ENCODE measurements around the gene WDR48.
A peak's percentile ranks its signal among the peaks of the same experiment; 100 is the strongest.

The WDR48 gene

GRCh38 chr3:39121621-39122020, 69.8 kb downstream of the WDR48 start:
- no peak overlapping the region for H3K4me3 ChIP-seq (ENCODE audit: low read depth, low read length)
- TF ChIP-seq, protein P1, sequence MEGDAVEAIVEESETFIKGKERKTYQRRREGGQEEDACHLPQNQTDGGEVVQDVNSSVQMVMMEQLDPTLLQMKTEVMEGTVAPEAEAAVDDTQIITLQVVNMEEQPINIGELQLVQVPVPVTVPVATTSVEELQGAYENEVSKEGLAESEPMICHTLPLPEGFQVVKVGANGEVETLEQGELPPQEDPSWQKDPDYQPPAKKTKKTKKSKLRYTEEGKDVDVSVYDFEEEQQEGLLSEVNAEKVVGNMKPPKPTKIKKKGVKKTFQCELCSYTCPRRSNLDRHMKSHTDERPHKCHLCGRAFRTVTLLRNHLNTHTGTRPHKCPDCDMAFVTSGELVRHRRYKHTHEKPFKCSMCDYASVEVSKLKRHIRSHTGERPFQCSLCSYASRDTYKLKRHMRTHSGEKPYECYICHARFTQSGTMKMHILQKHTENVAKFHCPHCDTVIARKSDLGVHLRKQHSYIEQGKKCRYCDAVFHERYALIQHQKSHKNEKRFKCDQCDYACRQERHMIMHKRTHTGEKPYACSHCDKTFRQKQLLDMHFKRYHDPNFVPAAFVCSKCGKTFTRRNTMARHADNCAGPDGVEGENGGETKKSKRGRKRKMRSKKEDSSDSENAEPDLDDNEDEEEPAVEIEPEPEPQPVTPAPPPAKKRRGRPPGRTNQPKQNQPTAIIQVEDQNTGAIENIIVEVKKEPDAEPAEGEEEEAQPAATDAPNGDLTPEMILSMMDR (IDR thresholded peaks at IDR 0.05; ENCODE audit: low read depth, low read length) = no peak

DNA sequence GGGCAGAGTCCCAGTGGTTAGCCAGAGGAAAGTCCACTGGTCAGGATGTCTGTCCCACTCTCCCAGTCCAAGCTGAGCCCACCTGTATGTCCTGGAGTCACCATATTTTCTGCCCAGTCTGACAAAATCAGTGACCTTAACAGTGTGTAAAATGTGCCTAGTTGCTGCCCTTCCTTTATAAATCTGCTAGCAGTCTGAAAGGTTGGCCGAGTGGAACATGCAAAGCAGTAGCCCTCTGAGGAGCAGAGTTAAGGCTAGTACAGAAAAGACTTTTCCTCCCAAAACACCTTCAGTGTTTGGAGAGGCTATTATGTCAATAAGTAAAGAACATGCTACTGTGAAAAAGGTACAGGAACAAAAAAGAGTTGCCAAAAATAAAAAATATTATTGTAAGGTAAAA, 71.0 kb downstream of the WDR48 start:
- H3K4me3 ChIP-seq (ENCODE audit: low read depth, low read length) = no peak overlapping the region
- TF ChIP-seq, protein P1 (IDR thresholded peaks at IDR 0.05; ENCODE audit: low read depth, low read length) = no peak

- TF ChIP-seq, protein P1 (IDR thresholded peaks at IDR 0.05; ENCODE audit: low read depth, low read length) = peak; percentile 46; the same call in 1 of the 2 replicates
- H3K4me3 ChIP-seq (ENCODE audit: low read depth, low read length) = no peak overlapping the region
Measured at GRCh38 chr3:39124876-39125840, 73.3 kb downstream of the WDR48 start.

DNA sequence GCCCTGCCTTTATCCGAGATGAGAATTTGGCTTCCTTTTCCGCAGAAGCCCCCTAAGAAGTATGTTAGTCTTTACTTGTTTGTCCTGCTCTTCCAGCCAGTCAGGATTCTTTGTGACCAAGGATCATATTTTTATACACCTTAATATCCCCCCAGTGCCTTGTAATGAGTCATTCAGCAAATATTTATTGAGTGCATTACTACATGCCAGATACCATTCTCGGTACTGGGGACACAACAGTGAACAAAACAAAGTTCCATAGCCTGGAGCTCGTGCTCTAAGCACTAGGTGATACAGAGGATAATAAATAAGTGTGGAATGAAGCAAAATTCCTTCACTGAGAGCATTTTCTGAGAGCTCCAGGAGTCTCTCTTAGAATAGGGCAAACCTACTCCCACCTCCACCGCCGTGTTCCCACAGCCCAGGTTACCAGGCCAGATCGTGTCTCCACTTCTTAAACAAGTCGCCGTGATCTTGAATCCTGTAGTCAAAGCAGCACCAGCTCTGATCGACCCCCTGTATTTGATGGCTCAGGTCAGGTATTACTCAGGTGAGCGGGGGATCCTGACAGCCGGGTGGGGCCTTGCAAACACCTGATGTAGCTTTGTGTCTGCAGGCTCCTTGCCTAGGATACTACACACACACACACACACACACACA, 74.2 kb downstream of the WDR48 start:
- H3K4me3 ChIP-seq (ENCODE audit: low read depth, low read length) = no peak overlapping the region
- TF ChIP-seq, protein P1 (IDR thresholded peaks at IDR 0.05; ENCODE audit: low read depth, low read length) = no peak

GRCh38 chr3:39126532-39127071, 74.8 kb downstream of the WDR48 start:
- H3K4me3 ChIP-seq (ENCODE audit: low read depth, low read length) = no peak overlapping the region
- TF ChIP-seq, protein P1 (IDR thresholded peaks at IDR 0.05; ENCODE audit: low read depth, low read length) = peak; percentile 52; the same call in 1 of the 2 replicates

GRCh38 chr3:39127269-39127907, 75.6 kb downstream of the WDR48 start:
- TF ChIP-seq, protein P1 (IDR thresholded peaks at IDR 0.05; ENCODE audit: low read depth, low read length) = no peak

More at GRCh38 chr3:39127269-39127907, 75.6 kb downstream of the WDR48 start:
- no peak overlapping the region for H3K4me3 ChIP-seq (ENCODE audit: low read depth, low read length)

All from WI38 (cell line).